OCI-LY7 (cell line): ENCODE measurements around the gene HDGFL3.

Experiments
- EZH2phosphoT487 ChIP-seq: fragments of 200-600 bp; sonication (generic); IDR thresholded peaks from 2 replicates; pipeline ENCODE4 v1.6.1; 2018; ENCODE audit warnings: low read depth, borderline replicate concordance, mild to moderate bottlenecking, mixed run types, antibody characterized with exemption, low read length, moderate library complexity, mixed read lengths
- TF ChIP-seq, protein P1 (sequence below): fragments of 200-600 bp; sonication (generic); conservative IDR thresholded peaks from 2 replicates; pipeline ENCODE4 v1.5.1; 2014; ENCODE audit warnings: mild to moderate bottlenecking, antibody characterized with exemption, low read length, moderate library complexity, mixed read lengths

DNA sequence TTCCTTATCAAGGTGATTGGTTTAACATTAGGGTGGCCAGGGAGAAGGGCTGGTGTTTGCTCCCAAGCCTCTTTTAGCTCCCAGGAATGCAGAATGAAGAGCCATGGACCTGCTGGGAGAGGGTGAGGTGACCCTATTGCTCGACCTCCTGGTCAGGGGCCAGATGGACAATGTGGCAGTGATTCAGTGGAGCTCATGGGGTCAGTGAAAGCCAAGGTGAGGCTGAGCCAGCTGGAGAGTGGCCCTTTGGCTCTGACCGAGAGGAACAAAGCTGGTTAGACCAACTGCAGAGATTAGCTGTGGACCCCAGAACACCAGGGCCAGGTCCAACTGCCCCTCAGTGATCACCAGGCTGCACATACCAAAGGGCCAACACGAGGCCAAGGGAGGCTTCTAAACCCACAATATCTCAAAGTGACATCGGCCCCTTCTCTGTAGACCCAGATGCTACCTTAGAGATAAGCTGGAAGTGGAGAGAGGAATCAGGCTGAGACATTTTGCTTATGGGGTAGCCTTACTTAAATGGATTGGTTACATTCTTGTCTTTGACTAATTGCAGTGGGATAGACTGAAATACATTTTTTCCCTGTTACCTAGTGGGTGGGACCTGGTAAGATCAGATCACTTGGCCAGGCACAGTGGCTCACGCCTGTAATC lies 124.8 kb downstream of the HDGFL3 start:
- TF ChIP-seq, protein P1, sequence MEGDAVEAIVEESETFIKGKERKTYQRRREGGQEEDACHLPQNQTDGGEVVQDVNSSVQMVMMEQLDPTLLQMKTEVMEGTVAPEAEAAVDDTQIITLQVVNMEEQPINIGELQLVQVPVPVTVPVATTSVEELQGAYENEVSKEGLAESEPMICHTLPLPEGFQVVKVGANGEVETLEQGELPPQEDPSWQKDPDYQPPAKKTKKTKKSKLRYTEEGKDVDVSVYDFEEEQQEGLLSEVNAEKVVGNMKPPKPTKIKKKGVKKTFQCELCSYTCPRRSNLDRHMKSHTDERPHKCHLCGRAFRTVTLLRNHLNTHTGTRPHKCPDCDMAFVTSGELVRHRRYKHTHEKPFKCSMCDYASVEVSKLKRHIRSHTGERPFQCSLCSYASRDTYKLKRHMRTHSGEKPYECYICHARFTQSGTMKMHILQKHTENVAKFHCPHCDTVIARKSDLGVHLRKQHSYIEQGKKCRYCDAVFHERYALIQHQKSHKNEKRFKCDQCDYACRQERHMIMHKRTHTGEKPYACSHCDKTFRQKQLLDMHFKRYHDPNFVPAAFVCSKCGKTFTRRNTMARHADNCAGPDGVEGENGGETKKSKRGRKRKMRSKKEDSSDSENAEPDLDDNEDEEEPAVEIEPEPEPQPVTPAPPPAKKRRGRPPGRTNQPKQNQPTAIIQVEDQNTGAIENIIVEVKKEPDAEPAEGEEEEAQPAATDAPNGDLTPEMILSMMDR = no peak
- no peak for TF ChIP-seq EZH2phosphoT487
